HUDEP-2 (cell line): ENCODE results near the gene ADORA2B.
"Not testable (repeated sequence)": the region's sequence is repeated elsewhere in the genome, so short reads cannot be mapped to it uniquely, and the experiment has no call there.

ENCODE experiments used
- DNase-seq, 76 experiments: peaks; one replicate each; lab custom pipeline; 2025; ENCODE audit not compliant: unreplicated experiment in 76 of 76; lab: John Stamatoyannopoulos, UW

ADORA2B gene

DNA sequence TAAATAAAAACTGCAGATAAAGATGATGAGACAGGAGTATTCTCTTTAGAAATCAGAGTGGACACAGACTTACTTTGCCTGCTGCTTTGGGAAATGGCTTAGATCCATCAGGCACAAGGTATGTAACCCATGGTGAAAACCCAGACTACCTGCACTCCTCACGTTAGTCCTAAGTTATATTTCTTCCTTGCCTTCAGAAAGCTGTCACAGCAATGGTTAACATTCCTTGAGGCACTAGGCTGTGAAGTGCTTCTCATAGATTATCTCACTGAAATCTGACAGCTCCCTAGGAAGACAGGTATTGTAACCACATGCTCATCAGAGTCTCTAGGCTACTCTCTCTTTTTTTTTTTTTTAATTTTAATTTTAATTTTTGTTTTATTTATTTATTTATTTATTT lies 33.7 kb downstream of the ADORA2B start:
- DNase-seq, result peak in 1 of 76 experiments; percentile 8

DNA sequence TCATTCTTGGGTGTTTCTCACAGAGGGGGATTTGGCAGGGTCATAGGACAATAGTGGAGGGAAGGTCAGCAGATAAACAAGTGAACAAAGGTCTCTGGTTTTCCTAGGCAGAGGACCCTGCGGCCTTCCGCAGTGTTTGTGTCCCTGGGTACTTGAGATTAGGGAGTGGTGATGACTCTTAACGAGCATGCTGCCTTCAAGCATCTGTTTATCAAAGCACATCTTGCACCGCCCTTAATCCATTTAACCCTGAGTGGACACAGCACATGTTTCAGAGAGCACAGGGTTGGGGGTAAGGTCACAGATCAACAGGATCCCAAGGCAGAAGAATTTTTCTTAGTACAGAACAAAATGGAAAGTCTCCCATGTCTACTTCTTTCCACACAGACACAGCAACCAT lies 34.1 kb downstream of the ADORA2B start:
- not testable (repeated sequence) for DNase-seq

DNA sequence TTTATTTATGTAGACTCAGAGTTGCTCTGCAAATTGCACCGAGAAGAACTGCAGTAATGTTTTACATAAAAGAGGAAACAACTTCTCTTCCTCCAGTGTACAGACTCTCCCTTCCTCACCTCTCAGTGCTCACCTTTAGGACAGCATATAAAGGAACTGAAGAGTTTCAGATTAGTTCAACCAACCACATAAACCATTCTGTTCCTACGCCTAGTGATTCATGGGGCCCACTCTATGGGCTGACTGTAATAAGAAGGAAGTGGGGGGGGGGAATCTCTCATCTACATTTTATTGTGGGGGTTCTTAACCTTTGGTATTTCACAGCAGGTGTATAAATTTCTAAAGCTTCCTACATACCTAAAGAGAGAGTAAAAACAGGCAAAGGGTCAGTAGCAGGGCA lies 36.3 kb downstream of the ADORA2B start:
- no peak for DNase-seq

DNA sequence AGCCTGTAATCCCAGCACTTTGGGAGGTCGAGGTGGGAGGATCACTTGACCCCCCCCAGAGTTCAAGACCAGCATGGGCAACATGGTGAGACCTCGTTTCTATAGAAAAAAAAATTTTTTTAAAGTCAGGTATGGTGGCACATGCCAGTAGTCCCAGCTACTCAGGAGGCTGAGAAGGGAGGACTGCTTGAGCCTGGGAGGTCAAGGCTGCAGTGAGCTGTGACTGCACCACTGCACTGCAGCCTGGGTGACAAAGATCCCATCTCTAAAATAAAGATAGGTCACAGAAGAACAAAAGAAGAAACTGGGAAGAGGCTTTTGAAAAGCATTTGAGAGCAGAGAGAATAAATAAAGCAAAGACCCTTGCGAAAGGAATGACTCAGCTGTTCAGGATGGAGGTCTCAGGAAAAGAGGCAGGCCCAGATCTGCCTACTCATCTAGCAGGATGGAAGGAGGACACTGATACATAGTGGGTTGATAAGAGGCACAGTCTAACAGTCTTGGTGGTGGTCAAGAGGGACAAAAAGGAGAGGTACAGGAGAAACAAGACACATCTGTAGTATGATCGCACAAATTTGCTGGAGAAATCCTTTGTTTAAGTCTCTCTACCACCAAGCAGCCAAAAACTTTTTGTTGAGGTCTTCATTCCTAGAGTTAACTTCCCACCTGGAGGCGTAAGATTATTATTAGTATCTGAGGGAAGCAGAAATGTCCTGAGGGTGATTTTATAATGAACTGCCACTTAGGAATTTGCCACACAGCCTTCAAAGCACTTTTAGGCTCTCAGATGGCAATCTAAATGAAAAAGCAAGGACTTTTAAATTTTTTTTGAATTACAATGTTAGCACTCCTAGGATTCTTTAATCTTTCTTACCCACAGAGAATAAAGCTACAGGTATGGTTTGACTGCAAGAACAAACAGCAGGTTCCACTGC lies 37.0 kb downstream of the ADORA2B start:
- peak in 1 of 76 experiments; percentile 17 for DNase-seq

DNA sequence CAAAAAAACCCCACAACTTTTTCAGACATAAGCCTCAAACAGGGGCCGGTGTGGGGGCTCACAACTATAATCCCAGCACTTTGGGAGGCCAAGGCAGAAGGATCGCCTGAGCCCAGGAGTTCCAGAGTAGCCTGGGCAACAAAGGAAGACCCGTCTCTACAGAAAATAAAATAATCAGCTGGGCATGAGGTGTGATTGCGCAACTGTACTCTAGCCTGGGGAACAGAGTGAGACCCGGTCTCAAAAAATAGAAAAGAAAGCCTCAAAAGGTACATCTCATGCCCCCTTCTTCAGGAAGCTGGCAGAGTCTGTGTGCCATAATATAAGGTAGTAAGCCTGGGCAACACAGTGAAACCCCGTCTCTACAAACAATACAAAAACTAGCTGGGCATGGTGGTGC lies 51.4 kb downstream of the ADORA2B start:
- DNase-seq, result no peak

DNA sequence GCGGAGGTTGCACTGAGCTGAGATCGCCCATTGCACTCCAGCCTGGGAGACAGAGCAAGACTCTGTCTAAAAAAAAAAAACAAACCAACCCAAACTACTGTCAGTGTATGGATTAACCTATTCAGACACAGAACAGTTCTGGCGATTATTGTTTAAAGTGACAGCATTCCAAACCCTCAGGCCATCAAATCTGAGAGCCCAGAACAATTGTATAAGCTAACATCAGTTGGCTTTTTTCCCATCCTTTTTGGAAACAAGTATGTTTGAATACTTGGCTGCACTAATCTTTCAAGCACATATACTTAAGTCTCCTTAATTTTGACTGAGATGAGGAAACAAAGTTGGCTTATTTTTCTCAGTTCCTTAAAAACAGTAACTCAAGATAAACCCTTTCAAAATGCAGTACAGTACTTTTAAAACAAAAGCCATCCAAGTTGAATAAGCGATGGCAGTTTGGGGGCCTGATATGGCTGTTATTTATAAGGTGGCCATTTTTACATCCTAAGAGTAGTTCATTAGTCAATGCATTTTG lies 53.2 kb downstream of the ADORA2B start:
- no peak for DNase-seq

DNA sequence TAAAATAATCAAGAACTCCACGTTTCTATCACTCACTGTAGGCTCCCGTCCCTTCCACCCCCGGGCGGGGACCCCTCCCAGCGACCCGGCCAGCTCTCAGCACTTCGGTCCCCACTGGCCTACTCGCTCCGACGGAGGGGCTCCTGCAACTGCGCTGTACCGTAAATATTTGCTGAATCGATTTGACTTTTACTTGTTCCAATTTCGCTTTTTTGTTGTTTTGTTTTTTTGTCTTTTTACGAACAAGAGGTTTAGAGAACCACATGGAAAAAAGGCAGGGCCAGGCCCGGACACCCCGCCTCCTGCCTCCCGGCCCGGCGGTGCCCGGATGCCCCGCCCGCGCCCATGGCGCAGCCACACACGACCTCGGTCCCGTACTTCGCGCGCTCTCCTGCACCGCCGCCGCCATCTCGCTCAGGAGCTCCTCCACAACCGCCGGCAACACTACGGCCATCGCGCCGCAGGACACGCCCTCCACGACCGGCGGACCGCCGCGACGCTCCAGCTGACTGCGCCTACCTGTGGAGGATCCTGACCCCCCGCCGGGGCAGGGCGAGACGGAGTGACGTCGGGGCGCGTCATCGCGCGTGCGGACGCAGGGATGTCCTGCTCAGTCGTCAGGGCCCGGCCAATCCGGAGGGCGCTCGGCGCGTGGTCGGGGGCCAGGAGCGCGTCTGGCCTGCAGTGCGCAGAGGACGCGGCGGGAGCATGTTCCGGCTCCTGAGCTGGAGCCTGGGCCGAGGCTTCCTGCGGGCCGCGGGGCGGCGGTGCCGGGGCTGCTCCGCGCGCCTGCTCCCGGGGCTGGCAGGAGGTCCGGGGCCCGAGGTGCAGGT lies 54.4 kb downstream of the ADORA2B start, which contains the start of the genes TTC19 and ZSWIM7:
Gene TTC19, plus strand, starts transcription at position 684 of the 833 bp plus-strand sequence. Its CDS starts 25 bp downstream, at position 709.
Gene ZSWIM7, minus strand, starts transcription at position 564 of the 833 bp plus-strand sequence. Its CDS starts 110 bp downstream, at position 454.
- peak in 75 of 76 experiments; percentile 34 to 95 (median 89) for DNase-seq

DNA sequence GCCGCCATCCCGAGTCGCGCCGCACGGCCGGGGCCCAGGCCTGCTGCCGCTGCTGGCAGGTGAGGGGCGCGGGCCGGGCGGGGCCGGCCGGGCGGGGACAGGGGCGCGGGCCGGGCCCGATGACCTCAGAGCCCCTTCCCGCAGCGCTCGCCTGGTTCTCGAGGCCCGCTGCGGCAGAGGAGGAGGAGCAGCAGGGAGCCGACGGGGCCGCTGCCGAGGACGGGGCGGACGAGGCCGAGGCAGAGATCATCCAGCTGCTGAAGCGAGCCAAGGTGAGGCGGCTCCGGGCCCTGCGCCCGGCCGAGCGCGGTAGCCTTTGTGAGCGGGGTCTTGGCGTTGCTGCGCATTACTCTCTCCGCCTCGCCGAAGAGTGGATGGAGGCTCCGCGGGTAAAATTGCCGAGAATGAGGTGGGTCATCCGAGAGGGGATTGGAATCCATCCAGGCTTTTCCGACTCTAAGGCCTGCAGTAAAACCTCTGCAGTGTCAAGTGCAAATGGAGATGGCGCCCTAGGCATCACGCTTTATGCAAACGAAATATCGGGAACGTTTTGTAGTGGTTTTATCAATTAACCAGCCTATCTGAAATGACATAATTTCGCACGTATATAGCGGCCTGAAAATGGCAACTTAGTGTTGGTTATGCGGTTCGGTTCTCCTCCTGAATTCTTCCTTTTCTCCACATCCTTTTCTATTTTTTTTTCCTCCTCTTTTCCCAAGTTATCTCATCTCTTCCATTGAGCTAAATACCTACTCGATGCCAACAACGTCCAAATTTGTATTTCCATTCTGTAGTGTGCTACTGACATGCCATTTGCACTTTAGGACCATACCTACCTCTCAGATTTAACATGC lies 55.3 kb downstream of the ADORA2B start:
- DNase-seq, result peak in 14 of 76 experiments; percentile 9 to 43 (median 19)

DNA sequence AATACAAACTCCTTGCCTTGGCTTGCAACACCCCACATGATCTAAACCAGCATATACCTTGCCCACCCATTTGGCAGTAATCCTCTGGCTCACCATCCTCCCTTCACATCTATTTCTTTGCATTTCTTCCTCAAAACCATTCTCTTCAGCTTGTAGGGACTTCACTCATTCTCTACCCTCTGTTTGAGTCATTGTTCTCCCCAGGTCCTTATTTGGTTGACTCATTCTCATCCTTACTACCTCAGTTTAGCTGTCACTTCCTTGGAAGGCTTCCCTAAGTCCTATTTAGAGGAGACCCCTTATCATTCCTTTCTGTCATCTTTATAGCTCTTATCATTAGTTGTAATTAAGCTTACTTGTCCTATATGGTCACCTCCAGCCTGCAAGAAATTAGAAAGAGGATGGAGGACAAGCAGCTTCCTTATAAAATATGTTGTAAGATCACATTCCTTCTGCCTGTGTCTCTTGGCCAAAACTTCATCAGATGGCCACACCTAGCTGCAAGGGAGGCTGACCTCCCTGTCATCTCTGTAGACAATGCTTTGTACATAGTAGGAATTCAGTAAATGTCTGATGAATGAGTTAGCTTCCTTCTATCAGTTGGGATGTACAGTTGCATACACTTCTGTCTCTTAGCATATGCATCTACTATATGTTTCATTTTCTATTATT lies 56.4 kb downstream of the ADORA2B start:
- no peak for DNase-seq

DNA sequence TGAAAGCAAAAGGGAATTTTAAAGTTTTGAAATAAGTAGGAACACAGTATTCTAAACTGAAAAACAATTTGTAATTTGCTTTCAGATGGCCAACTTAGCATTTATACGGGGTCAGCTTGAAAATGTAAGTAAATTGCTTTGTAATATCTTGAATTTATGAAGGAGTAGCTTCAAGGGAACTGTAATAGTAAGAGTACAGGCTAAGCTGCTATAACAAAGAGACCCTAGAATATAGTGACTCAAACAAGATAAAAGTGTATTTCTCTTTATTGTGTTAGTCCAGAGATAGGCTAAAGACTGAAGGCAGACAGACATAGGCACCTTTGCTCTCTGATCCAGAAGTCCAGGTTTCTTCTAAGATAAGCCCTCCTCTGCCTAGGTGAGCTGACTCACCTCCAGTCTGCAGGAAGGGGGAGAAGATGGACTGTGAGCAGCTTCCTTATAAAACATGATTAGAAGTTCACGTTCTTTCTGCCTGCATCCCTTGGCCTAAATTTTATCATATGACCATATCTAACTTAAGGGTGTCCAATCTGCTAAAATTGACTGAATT lies 57.9 kb downstream of the ADORA2B start:
- no peak for DNase-seq

DNA sequence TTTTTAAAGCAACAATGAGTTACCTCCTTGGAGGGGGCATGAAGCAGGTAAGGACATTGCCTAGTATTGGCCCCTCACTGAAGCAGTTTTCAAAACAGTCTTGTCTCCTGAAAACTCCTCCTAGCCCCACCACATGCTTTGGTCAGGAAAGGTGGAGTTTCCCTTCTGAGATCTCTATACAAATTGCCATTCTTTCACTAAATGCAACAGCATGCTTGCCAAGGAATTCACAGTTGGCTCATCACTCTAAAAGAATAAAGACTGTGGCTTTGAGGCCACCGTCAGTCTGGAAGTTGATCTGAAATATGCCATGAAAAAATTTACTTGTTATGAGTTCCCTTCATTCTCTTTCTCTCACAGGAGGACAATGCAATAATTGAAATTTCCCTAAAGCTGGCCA lies 58.9 kb downstream of the ADORA2B start:
- DNase-seq, result no peak

DNA sequence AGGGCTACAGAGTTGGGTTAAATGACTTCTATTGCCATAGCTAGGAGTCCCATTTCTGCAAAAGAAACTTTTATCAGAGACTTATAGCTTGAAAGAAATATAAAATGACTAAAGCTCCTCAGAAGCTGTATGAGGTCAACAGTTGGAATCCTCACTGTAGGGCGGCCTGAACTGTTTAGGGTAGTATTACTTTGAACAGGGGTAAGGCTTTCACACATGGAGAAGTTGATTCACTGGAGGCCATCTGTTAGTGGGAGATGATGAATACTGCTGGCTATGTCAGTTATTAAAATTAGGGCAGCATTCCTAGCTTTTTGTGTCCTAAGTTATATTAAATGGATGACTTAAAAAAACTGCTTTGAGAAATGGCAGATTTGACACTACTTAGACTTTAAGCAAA lies 60.7 kb downstream of the ADORA2B start:
- DNase-seq, result no peak

DNA sequence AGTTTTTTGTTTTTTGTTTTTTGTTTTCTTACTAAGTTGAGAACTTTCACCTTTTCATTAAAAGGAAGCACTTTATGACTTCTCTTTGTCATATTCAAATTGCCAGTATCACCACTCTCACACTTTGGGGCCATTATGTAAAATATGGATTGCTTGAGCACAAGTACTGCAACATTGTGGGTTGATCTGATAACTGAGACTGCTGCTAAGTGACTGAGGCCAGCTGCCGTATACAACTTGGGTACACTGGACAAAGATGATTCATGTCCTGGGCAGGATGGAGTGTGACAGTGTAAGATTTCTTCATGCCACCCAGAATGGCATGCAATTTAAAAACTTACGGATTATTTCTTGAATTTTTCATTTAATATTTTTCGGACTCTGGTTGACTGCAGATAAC lies 62.5 kb downstream of the ADORA2B start:
- DNase-seq, result peak in 4 of 76 experiments; percentile 7 to 22 (median 8)

DNA sequence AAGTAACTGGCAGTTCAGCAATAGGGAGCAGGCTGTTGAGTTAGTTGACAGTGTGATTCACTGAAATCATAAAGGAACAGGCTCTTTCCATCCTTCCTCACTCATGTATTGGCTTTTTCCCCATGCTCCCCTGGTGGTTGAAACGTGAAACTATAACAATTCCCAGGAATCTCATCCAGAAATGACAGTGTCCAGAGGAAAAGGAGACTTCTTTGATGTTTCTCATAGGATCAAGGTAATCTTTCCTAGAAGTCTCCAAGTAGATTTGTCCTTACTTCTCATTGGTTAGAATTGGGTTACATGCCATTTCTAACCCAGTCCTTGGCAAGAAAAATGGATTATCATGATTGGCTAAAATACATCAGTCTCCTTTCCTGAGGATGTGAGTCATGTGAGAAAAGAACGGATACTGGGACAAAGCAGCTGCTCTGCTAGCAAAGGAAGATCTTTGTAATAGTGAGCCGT lies 69.0 kb downstream of the ADORA2B start:
- DNase-seq, result no peak

DNA sequence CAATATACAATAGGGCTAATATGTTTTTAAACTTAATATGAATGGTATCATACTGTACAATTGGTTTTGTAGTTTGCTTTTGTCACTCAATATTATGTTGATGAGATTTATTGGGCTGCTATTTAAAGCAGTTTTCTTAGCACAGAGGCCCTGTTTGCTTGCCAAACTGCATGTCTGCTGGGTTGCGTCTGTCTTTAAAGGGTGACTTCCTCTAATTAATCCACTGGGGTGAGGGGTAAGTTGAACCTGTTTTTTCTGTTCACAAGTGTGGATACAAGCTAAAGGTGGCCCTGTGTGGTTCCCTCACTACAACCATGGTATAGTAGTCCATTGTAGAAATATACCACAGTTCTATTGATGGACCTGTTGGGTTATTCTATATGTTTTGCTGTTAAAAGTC lies 74.4 kb downstream of the ADORA2B start:
- no peak for DNase-seq

DNA sequence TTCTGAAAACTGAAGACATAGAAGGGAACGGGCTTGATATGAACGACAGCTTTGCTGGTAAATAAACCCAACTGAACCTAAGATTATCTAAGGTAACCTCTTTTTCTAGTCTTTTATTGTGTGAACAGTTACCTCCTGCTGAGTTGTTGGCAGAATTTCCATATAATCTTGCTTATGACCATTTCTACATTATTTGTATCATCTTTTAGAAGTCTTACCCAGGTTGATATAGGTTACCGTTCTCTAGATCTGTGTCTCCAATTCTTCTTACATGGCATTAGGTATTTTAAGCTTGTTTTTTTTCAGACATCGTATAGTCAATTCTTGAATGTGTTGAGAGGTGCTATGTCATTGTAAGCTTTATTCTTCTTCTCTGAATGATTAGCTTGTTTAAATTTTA lies 79.0 kb downstream of the ADORA2B start:
- DNase-seq, result no peak

DNA sequence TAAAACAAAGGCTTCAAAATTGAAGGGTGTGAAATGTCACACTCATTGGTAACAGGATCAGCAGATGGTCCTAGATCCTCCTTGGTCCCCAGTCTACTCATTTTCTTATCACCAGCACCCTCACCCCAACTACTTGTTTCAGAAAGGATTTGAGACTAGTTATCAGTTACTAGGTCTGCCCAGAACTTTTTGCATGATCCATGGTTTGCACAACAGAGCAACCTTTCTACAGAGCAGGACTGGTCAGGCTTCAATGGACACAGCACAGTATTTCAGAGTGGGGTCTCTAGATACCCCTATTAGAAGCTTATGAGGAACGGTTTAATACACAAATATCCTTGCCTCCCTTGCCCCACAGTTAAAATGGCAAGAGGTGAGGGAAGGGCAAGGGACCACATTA lies 80.3 kb downstream of the ADORA2B start:
- no peak for DNase-seq
